WTC11 (cell line): ENCODE measurements around the gene OPCML.

Source experiments
- MYBL2 ChIP-seq: sonication (generic); formaldehyde crosslinking; IDR thresholded peaks from 2 replicates; pipeline ENCODE4 v1.8.1; 2023; ENCODE audit warnings: mild to moderate bottlenecking, moderate library complexity, missing genetic modification reagents
- ZNF219 ChIP-seq: sonication (generic); formaldehyde crosslinking; IDR thresholded peaks from 2 replicates; pipeline ENCODE4 v1.8.0; 2023; ENCODE audit warnings: missing genetic modification reagents, mild to moderate bottlenecking, borderline replicate concordance
- TF ChIP-seq, protein P1 (sequence below): fragments of 200-600 bp; IDR thresholded peaks from 2 replicates; pipeline ENCODE4 v1.8.0; 2022; ENCODE audit warnings: antibody characterized with exemption

- no peak for TF ChIP-seq MYBL2 (CRISPR knock-in tag)
- TF ChIP-seq, protein P1, sequence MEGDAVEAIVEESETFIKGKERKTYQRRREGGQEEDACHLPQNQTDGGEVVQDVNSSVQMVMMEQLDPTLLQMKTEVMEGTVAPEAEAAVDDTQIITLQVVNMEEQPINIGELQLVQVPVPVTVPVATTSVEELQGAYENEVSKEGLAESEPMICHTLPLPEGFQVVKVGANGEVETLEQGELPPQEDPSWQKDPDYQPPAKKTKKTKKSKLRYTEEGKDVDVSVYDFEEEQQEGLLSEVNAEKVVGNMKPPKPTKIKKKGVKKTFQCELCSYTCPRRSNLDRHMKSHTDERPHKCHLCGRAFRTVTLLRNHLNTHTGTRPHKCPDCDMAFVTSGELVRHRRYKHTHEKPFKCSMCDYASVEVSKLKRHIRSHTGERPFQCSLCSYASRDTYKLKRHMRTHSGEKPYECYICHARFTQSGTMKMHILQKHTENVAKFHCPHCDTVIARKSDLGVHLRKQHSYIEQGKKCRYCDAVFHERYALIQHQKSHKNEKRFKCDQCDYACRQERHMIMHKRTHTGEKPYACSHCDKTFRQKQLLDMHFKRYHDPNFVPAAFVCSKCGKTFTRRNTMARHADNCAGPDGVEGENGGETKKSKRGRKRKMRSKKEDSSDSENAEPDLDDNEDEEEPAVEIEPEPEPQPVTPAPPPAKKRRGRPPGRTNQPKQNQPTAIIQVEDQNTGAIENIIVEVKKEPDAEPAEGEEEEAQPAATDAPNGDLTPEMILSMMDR, result no peak
- TF ChIP-seq ZNF219 (CRISPR knock-in tag), result no peak
These were observed 33.3 kb downstream of the OPCML start for GRCh38 chr11:133498969-133499368.
